ENCODE measurements around the gene IL34. TPM values are rescaled to one million over a fixed set of nuclear protein-coding genes. Genes with fewer than 3 reads are reported as not detected.

The IL34 gene
- total and polyA plus RNA-seq, 2 of the 13 experiments (the other 11 are each of a cell fraction or from before 2014, with no cell fraction given): 1.2 to 1.3 TPM

GRCh38 chr16:70653809-70654771 is 7.7 kb downstream of the IL34 start (continued):
- TF ChIP-seq ARID4A (CRISPR knock-in tag; IDR thresholded peaks at IDR 0.05; ENCODE audit: borderline replicate concordance) (peak; percentile 60; the same call in 1 of the 2 replicates), THAP7 (CRISPR knock-in tag; IDR thresholded peaks at IDR 0.05) (0 out of 2 replicates have a peak, but pooled peaks have one; percentile 23), SMC3 (IDR thresholded peaks at IDR 0.05; ENCODE audit: low read length) (peak; percentile 93), ZNF225 (CRISPR knock-in tag; IDR thresholded peaks at IDR 0.05) (peak; percentile 72; the same call in 1 of the 2 replicates), ZSCAN21 (CRISPR knock-in tag; IDR thresholded peaks at IDR 0.05; ENCODE audit: borderline replicate concordance) (peak; percentile 60; the same call in 1 of the 2 replicates), ZNF607 (CRISPR knock-in tag; IDR thresholded peaks at IDR 0.05; ENCODE audit: borderline replicate concordance) (no peak), ZNF883 (CRISPR knock-in tag; IDR thresholded peaks at IDR 0.05; ENCODE audit: not compliant biosample characterization) (no peak), MBD4 (IDR thresholded peaks at IDR 0.05; ENCODE audit: borderline replicate concordance, low read length) (no peak), CAMTA2 (CRISPR knock-in tag; IDR thresholded peaks at IDR 0.05; ENCODE audit: borderline replicate concordance) (no peak), TIGD3 (CRISPR knock-in tag; IDR thresholded peaks at IDR 0.05; ENCODE audit: borderline replicate concordance) (no peak), KLF16 (CRISPR knock-in tag; IDR thresholded peaks at IDR 0.05) (peak in 1 of 2 experiments; percentile 69; a peak in 2 of 4 replicates), SNAI1 (CRISPR knock-in tag; IDR thresholded peaks at IDR 0.05; ENCODE audit: borderline replicate concordance) (no peak), HMG20A (CRISPR knock-in tag; IDR thresholded peaks at IDR 0.05; ENCODE audit: borderline replicate concordance) (no peak), ZNF564 (CRISPR knock-in tag; IDR thresholded peaks at IDR 0.05) (no peak), SP4 (CRISPR knock-in tag; IDR thresholded peaks at IDR 0.05) (peak; percentile 63), CBFB (CRISPR knock-in tag; IDR thresholded peaks at IDR 0.05) (0 out of 2 replicates have a peak, but pooled peaks have one; percentile 33), SALL1 (CRISPR knock-in tag; IDR thresholded peaks at IDR 0.05) (peak; percentile 52), NFYB (CRISPR knock-in tag; IDR thresholded peaks at IDR 0.05) (no peak), MEF2D (CRISPR knock-in tag; IDR thresholded peaks at IDR 0.05) (0 out of 2 replicates have a peak, but pooled peaks have one; percentile 33)
- TF ChIP-seq, protein P1, sequence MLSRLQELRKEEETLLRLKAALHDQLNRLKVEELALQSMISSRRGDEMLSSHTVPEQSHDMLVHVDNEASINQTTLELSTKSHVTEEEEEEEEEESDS (CRISPR knock-in tag; IDR thresholded peaks at IDR 0.05; ENCODE audit: borderline replicate concordance): no peak
